ENCODE data around the gene LGALS16.

DNA sequence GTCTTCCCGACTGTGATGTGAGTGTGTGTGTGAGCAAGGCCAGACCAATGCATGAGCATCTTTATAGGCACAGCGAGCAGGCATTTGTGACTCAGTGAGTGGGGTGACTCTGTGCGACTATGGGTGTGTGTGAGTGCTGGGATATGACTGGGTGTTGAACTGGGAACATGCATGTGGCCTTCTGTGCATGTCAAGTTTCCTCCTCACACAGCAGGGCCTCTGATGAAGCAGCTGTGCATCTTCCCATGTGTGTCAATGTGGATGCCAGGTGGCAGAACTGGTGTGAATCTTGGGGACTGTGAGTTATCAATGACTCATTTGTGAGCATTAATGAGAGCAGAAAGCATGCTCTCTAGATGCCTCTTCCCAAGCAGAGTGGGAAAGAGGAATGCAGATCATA is 36.5 kb downstream of the LGALS16 start:
- TF ChIP-seq, protein P1, sequence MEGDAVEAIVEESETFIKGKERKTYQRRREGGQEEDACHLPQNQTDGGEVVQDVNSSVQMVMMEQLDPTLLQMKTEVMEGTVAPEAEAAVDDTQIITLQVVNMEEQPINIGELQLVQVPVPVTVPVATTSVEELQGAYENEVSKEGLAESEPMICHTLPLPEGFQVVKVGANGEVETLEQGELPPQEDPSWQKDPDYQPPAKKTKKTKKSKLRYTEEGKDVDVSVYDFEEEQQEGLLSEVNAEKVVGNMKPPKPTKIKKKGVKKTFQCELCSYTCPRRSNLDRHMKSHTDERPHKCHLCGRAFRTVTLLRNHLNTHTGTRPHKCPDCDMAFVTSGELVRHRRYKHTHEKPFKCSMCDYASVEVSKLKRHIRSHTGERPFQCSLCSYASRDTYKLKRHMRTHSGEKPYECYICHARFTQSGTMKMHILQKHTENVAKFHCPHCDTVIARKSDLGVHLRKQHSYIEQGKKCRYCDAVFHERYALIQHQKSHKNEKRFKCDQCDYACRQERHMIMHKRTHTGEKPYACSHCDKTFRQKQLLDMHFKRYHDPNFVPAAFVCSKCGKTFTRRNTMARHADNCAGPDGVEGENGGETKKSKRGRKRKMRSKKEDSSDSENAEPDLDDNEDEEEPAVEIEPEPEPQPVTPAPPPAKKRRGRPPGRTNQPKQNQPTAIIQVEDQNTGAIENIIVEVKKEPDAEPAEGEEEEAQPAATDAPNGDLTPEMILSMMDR (IDR thresholded peaks at IDR 0.05; ENCODE audit: insufficient read depth, low read length): no peak
- TF ChIP-seq, protein P2, sequence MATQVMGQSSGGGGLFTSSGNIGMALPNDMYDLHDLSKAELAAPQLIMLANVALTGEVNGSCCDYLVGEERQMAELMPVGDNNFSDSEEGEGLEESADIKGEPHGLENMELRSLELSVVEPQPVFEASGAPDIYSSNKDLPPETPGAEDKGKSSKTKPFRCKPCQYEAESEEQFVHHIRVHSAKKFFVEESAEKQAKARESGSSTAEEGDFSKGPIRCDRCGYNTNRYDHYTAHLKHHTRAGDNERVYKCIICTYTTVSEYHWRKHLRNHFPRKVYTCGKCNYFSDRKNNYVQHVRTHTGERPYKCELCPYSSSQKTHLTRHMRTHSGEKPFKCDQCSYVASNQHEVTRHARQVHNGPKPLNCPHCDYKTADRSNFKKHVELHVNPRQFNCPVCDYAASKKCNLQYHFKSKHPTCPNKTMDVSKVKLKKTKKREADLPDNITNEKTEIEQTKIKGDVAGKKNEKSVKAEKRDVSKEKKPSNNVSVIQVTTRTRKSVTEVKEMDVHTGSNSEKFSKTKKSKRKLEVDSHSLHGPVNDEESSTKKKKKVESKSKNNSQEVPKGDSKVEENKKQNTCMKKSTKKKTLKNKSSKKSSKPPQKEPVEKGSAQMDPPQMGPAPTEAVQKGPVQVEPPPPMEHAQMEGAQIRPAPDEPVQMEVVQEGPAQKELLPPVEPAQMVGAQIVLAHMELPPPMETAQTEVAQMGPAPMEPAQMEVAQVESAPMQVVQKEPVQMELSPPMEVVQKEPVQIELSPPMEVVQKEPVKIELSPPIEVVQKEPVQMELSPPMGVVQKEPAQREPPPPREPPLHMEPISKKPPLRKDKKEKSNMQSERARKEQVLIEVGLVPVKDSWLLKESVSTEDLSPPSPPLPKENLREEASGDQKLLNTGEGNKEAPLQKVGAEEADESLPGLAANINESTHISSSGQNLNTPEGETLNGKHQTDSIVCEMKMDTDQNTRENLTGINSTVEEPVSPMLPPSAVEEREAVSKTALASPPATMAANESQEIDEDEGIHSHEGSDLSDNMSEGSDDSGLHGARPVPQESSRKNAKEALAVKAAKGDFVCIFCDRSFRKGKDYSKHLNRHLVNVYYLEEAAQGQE (IDR thresholded peaks at IDR 0.05; ENCODE audit: insufficient replicate concordance, low read depth): no peak
- no peak for TF ChIP-seq POLR2AphosphoS5 (IDR thresholded peaks at IDR 0.05; ENCODE audit: low read depth)

Measured in HL-60 (cell line).